ENCODE measurements around the gene ZNF518B.

The ZNF518B gene

DNA sequence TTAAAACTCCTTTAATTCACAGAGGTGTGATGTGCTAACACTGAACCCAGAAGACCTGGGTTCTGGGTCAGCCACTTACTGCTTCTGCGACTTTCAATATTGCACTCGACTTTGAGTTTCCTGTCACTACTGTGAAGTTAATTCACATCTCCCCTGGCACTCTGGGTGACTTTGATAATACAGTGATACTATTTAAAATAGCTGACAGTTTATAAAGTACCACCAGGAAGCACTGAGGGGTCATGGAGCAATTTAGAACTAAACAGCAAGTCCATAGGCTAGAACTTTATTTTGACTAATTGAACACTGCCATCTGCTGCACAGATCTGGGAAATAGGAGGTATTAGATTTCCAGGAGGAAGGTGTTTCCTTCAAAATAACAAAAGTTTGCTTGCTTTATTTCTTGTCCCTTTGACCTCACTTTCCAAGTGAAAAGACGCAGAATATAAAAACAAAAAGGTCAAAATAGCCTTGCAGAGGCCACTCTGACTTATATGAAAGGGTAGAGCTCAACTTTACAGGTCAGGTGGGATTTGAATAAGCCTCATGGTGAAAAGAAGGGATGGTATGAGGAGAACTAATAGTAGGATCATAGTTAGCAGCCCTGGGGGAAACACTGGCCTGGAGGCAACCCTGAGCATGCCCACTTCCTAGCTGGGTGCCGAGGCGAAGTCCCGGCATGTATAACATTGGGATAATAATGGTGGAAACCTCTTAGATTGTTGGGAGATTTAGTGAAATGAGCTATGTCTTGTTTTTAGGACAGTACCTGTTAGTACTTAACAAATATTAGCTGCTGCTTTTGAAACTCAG, 53.4 kb downstream of the ZNF518B start:
- H3K4me3 ChIP-seq (ENCODE audit: low read length) = no peak overlapping the region
- no peaks in the 10 kb centered on the region for H3K9me3 ChIP-seq (ENCODE audit: control insufficient read depth, low read length)
- no peaks in the 10 kb centered on the region for H3K36me3 ChIP-seq (ENCODE audit: control insufficient read depth, insufficient read depth, low read length)
- H3K27me3 ChIP-seq (ENCODE audit: control insufficient read depth, insufficient read depth, low read length) = no peaks in the 10 kb centered on the region
- no peak overlapping the region for H3K9ac ChIP-seq (ENCODE audit: low read length)
- no peaks in the 10 kb centered on the region for H3K4me1 ChIP-seq (ENCODE audit: control insufficient read depth, insufficient read depth, low read length)

DNA sequence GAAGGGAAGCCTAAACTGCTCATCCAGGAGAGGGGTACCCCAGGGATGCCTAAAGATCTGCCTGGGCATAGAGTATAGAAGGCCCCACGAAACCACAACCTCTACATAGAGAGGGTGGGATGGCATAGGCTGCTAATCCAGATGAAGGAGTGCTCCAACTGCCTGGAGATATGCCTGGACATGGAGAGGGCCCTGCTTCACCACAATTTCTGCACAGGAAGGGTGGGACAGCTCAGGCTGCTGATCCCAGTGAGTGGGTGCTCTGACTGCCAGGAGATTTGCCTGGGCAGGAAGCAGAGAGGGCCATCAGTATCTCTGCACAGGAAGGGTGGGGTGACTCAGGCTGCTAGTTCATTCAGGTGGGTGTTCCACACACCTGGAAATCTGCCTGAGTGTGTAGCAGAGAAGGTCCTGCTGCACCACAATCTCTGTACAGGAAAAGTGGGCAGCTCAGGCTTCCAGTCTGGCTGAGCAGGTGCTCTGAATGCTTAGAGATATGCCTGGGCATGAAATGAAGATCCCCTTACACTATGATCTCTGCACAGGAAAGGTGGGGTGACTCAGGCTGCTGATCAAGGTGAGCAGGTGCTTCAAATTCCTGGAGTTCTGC, 61.1 kb downstream of the ZNF518B start:
- Histone ChIP-seq H3K9ac (ENCODE audit: low read length) (no peak overlapping the region), H3K9me3 (ENCODE audit: control insufficient read depth, low read length) (no peaks in the 10 kb centered on the region), H3K4me3 (ENCODE audit: low read length) (no peak overlapping the region), H3K27me3 (ENCODE audit: control insufficient read depth, insufficient read depth, low read length) (no peaks in the 10 kb centered on the region), H3K4me1 (ENCODE audit: control insufficient read depth, insufficient read depth, low read length) (no peaks in the 10 kb centered on the region), H3K36me3 (ENCODE audit: control insufficient read depth, insufficient read depth, low read length) (no peaks in the 10 kb centered on the region)

Measured in mucosa of stomach (tissue), 1 donor.